GM06990 (cell line): Measurements from ENCODE around the gene TNRC6C.
"Not testable (repeated sequence)": the region's sequence is repeated elsewhere in the genome, so short reads cannot be mapped to it uniquely, and the experiment has no call there.

Experiments
- DNase-seq: peaks from one replicate; pipeline ENCODE4 v3.0.0-alpha.2; 2011; ENCODE audit not compliant: insufficient read length; ENCODE audit errors: extremely low read depth
- H3K27me3 ChIP-seq: replicated peaks from 2 replicates; pipeline ENCODE4 v1.6.0; 2011; ENCODE audit warnings: low read length; ENCODE audit not compliant: control insufficient read depth, insufficient read depth
- H3K36me3 ChIP-seq: 2 replicates; pipeline ENCODE4 v1.5.1; 2011; ENCODE audit warnings: low read length; ENCODE audit not compliant: control insufficient read depth, insufficient read depth
- H3K4me3 ChIP-seq: replicated peaks from 2 replicates; pipeline ENCODE4 v1.5.1; 2011; ENCODE audit warnings: low read depth, mild to moderate bottlenecking, control low read depth, low read length
- CTCF ChIP-seq: IDR thresholded peaks from 2 replicates; pipeline ENCODE4 v1.5.1; 2011; ENCODE audit warnings: low read length, control low read depth, mild to moderate bottlenecking, inconsistent platforms; ENCODE audit not compliant: insufficient read depth, poor library complexity, severe bottlenecking

The TNRC6C gene

DNA sequence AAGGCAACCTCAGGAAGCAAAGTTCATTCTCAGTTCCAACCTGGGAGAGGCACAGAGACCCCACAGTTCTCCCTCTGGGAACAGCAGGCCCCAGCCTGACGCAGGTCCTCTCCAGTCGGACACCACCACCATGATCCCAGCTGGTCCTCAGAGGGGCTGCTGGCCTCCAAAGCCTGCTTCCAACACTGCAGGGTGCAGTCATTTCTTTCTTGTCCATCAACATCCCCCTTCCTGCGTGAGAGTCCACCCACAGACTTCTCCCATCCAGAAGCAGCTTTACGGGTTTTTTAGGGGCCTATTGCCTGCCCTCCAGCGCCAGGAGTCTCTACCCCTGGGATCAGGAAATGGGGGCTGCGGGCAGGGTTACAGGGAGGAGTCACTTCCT is 29.3 kb upstream of the TNRC6C start:
- peaks cover 2% of the 10 kb centered on the region for H3K27me3 ChIP-seq
- H3K36me3 ChIP-seq: no peaks in the 10 kb centered on the region
- TF ChIP-seq CTCF: no peak
- DNase-seq: no peak
- no peak overlapping the region for H3K4me3 ChIP-seq

GRCh38 chr17:77929871-77930436 is 28.5 kb upstream of the TNRC6C start:
- no peak for TF ChIP-seq CTCF
- peaks cover 2% of the 10 kb centered on the region for H3K27me3 ChIP-seq
- no peak overlapping the region for H3K4me3 ChIP-seq
- no peaks in the 10 kb centered on the region for H3K36me3 ChIP-seq
- no peak for DNase-seq

DNA sequence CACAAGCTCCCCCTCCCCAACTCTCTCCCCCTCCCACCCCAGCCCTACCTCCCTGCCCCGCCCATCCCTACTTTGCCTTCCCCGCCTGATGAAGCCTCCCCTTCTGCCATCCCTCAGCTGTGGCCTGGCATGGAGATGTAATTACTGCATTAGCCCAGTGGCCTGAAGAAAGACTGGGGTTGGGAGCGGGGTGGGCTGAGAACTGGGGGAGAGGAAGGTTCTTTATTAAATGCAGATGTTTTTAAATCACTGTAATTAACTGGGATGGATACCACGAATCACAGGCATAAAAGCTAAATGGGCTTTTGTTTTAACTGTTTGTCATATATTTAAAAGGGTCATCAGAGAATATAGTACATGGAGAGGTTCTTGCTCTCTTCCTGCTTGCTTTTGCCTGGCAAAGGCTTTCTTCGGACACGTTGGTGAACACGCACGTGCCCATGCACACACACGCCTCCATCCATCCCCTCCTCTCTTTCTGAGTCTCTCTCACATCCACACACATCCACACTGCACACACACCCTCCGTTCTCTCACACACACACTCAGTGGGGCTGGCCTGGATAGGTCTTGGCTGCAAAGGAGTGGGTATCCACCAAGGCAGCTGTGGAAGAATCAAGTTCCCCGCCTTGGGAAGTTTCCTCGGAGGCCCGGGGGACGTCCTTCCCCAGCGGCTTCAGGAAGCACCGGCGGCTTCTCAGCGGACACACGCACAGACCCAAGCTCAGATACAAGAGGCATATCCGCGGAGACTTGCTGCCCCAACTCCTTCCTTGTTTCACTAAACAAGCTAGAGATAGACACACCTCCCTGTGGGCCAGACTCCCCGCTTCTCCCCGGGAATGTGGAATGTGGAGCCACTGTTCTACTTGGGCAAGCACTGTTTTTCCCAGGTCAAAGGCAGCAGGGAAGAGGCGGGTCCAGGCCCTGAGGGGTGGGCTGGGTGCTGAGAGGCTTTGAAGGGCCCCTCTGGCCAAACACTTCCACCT is 27.4 kb upstream of the TNRC6C start:
- no peak for TF ChIP-seq CTCF
- no peak for DNase-seq
- Histone ChIP-seq H3K4me3 (no peak overlapping the region), H3K36me3 (no peaks in the 10 kb centered on the region), H3K27me3 (peaks cover 2% of the 10 kb centered on the region)

DNA sequence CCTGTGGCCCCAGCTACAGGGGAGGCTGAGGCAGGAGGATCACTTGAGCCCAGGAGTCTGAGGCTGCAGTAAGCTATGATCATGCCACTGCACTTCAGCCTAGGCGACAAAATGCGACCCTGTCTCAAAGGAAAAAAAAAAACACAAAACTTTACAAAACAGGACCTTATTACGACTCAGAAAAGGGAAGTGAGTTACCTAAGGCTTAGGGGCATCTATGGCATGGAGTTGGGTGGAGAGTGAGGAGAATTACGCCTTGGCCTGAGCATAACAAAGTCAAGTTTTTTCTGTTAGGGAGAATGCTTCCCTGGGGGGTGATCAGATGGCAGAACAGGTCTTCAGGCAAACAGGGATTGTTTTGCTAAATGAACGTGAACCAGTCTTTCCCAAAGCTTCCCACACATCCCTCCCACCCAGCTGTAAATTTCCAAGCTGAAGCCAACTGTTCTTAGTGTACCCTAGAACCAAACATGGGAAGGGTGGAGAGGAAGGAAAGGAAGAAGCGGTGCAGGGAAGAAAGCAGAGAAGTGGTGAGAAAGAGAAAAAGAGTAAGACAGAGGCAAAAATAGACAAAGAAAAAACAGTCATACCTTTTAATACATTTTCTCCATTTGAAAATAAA is 24.6 kb upstream of the TNRC6C start:
- no peak overlapping the region for H3K4me3 ChIP-seq
- no peaks in the 10 kb centered on the region; the same call in none of the 2 replicates for H3K27me3 ChIP-seq
- no peaks in the 10 kb centered on the region for H3K36me3 ChIP-seq
- no peak for DNase-seq
- no peak for TF ChIP-seq CTCF

DNA sequence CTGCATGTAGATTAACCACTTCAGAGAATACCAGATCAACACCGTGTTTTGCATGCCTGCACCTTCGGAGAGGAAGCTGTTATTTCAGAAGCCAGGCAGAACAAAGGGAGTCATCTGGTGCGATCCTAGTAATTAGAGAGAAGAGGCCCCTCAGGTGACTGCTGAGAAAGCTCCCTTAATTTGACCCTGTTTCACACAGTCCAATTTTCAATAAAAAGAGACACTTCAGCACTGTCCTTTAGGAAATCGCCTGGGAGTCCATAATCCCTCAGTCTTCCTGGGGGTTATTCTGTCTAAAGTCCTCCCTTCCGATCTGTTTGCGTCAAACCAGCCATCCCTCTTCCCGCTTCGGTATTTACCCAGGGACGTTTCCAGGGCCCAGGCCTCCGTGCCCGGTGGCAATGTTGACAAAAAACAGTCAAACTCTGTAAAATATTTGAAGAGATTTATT is 23.4 kb upstream of the TNRC6C start:
- DNase-seq: no peak
- no peak for TF ChIP-seq CTCF
- Histone ChIP-seq H3K36me3 (no peaks in the 10 kb centered on the region), H3K4me3 (no peak overlapping the region), H3K27me3 (no peaks in the 10 kb centered on the region; the same call in none of the 2 replicates)

DNA sequence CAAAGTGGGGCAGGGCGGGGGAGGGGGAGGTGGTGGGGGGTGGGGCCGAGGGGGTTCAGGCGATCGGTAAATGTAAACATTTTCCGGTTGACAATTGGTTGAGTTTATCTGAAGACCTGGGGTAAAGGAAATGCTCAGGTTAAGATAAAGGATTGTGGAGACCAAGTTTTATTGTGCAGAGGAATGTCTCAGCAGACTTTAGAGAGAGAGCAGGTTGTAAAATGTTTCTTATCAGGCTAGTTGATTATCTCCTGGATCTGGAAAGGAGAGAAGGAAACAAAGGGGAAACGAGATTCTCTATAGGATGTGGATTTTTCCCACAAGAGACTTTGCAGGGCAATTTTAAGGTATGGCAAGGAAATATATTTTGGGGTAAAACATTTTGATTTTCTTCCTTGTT is 22.8 kb upstream of the TNRC6C start:
- not testable (repeated sequence) for H3K36me3 ChIP-seq, H3K27me3 ChIP-seq, DNase-seq, H3K4me3 ChIP-seq
